Stimulated activated CD8-positive, alpha-beta memory T cell treated with anti-CD3 and anti-CD28 coated beads, Interleukin-12 subunit alpha, Interleukin-12 subunit beta, amount 100 ng/mL, for 24 hours (primary cell): Measurements from ENCODE around the gene FOXK1.
"Not testable (repeated sequence)": the region's sequence is repeated elsewhere in the genome, so short reads cannot be mapped to it uniquely, and the experiment has no call there.

Source experiments
- DNase-seq: peaks from one replicate; pipeline ENCODE4 v3.0.0-alpha.2; 2020; ENCODE audit errors: extremely low read depth

Gene FOXK1

GRCh38 chr7:4681886-4682620 lies at the start of gene FOXK1:
FOXK1 (plus strand) TSS chr7:4682295; CDS start chr7:4682309, 14 bp downstream.
- DNase-seq: peak; percentile 61

GRCh38 chr7:4633012-4633411 lies 49.1 kb upstream of the FOXK1 start:
- DNase-seq: no peak

- no peak for DNase-seq
These were observed 47.9 kb upstream of the FOXK1 start for GRCh38 chr7:4634166-4634565.

- DNase-seq: no peak
These were observed 43.1 kb upstream of the FOXK1 start for GRCh38 chr7:4638781-4639575.

- DNase-seq: no peak
These were observed 40.9 kb upstream of the FOXK1 start for GRCh38 chr7:4641091-4641666.

DNA sequence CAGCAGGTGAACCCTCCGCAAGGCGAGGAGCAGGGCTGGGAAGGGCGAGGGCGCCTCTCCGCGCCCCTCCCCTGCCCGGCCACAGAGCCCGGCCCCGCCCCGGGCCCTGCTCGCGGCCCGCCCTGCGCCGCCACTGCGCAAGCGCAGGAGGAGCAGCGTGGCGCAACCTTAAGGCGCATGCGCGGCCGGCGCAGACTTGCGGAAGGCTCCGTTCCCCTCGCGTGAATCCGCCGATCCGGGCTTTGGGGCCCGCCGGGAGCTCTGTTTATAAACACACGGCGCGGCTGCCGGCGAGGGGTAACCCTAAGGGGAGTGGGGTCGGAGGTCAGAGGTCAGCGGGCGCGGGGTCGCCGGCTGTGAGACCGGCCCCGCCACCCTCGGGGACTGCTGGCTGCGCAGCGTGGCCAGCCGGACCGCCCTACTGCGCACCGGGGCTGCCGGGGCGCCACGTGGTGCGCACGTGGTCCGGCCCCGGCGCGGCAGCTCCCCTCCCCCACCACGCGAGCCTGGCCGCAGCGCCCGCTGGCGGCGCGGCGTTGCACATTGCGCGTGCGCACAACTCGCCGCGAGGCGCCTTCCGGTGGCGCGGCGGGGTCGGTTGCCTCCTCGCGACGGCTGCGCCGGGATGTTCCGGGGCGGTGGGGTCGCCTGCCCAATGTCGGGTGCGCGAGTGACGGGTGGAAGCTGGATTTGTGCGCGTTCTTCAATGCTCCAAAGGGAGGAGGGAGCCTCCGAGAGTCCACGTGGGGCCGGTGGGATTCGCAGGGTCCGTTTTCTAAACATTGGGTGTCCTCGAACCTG lies 40.2 kb upstream of the FOXK1 start:
- peak; percentile 79 for DNase-seq

DNA sequence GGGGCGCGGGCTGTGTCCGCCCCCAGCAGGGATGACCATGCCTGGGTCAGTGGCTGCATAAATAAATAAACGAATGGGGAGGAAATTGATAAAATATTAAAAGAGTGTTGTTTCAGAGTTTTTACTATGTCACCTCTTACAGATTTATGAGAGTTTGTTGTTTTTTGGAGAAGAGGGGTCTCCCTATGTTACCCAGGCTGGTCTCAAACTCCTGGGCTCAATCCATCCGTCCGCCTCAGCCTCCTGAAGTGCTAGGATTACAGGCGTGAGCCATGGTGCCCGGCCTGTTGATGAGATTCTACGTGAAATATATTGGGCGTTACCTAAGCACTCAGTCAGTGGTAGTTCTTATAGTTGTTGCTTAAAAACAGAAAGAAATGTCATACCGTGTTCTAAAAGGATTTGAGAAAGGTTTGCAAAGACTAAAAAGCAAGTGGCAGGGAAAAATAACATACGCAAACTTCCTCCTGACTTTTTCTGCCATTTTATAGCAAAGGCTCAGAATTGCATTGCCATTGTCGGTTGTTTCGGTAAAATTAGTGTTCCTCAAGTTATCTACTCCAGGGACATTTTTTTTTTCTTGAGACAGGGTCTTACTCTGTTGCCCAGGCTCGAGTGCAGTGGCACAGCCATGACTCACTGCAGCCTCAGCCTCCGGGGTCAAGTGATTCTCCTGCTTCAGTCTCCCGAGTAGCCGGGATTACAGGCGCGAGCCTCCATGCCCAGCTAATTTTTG lies 39.5 kb upstream of the FOXK1 start:
- no peak for DNase-seq

GRCh38 chr7:4643204-4643471 lies 39.0 kb upstream of the FOXK1 start:
- DNase-seq: not testable (repeated sequence)

DNA sequence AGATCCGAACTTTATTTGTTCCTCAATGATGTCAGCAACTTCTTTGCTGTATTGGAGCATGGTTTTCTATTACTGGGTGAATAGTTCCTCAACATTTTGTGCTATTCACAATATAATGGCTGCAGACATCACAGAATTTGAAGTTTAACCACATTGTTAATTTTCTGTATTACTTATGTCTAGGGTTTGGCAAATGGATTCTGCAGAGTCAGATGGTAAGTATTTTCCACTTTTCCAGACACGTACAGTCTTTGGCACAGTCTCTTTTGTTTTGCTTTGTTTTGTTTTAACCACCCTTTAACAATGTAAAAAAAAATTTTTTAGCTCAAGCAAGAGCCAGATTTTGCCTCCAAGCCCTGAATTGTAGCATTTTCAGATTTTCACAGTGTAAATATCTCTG lies 36.8 kb upstream of the FOXK1 start:
- DNase-seq: no peak

GRCh38 chr7:4648111-4648510 lies 34.0 kb upstream of the FOXK1 start:
- no peak for DNase-seq

DNA sequence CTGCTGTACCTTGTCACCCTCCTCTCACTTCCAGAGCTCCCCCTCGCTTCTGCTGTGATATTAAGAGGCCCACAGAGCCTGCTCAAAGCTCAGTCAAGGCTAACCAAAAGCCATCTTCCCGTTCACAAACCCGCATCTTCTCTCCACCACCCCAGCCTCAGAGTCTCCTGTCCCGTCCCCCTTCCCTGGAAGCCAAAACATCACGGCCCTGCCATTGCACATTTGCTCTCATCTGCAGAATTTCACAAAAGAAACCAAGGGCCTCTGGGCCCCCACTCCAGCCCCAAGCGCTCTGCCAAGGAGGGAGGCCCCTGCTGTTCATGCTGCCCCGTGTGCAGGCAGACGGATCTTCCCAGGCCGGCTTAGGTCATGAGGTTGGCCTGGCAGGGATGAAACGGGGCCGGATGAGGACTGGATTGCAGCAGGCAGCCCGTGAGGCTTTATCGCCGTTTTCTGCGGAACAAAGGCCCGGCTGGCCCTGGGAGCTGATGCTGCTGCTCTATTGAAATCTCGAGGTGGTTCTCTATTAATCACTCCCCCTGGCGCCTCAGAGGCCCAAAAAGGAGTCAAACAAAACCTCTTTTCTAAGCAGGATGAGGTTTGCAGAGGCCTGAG lies 31.6 kb upstream of the FOXK1 start:
- DNase-seq: no peak

GRCh38 chr7:4653771-4654170 lies 28.3 kb upstream of the FOXK1 start:
- no peak for DNase-seq

GRCh38 chr7:4655311-4655710 lies 26.8 kb upstream of the FOXK1 start:
- no peak for DNase-seq

DNA sequence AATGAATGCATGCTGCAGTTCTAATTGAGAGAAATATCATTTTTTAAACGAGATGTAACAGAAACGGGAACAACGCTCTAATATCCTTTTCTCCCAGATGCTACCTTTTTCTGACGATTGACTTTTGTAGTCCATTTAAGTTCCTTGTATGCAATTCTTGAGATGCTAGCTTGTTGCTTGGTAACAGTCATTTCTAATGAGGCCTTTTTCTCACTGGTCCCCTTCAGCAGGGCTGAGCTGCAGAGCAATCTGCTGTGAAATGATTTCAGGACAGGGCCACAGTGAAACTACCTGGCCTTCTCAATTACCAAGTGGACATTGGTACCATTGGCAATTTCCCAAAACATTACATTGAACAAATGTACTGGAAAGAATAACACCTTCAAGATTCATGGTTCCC lies 26.2 kb upstream of the FOXK1 start:
- DNase-seq: no peak

DNA sequence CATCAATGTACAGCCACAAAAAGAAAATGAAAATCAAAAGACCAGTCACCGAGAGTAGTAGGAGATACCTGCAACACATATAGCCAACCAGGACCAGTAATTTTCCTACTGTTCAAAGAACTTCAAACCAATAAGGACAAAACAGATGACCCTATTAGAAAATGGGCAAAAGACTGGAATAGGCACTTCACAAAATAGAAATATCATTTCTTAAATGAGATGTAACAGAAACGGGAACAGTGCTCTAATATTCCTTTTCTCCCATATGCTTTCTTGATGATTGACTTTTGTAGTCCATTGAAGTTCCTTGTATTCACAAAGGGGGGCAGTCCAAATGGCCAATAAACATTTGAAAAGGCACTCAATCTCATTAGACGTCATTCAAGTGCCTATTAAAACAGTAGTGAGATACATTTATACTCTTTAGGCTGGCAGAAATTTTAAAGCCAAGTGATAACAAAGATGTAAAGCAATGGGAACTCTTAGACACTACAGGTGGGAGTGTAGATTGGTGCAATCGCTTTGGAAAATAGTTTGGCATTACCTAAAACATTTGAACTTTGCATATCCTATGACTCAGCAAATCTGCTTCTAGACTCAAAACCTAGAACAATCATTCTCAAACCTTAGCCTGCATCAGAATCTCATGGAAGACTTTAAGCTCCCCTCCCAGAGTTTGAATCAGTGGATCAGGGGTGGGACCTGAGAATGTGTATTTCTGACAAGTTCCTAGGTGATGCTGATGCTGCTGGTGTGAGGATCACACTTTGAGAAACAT lies 24.3 kb upstream of the FOXK1 start:
- DNase-seq: no peak

GRCh38 chr7:4659551-4660286 lies 22.4 kb upstream of the FOXK1 start:
- DNase-seq: no peak

DNA sequence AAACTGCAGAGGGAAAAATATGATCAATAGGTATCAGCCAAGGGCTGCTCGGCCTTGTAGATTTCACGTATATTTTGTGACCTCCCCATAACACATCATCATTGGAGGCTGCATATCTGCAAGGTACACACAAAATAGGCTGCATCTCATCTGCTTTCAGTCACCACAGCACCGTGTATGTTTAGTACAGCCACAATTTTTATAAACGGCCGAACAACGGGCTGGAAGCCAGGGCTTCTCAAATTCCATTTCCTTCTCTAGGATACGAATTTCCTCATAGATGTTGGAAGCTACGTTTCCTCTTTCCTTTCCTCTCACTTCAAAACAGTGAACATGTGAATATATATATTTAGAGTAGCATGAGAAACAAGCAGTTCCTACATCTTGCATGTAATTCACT lies 20.2 kb upstream of the FOXK1 start:
- DNase-seq: no peak

- no peak for DNase-seq
These were observed 18.7 kb upstream of the FOXK1 start for GRCh38 chr7:4663239-4664018.

- DNase-seq: no peak
These were observed 16.4 kb upstream of the FOXK1 start for GRCh38 chr7:4665661-4666060.
